HEK293 (cell line): ENCODE data around the gene PA2G4.

Experiments used
- EGR2 ChIP-seq: fragments of 450-650 bp; formaldehyde crosslinking; IDR thresholded peaks from 2 replicates; pipeline ENCODE4 v1.5.1; 2016; ENCODE audit warnings: low read depth, missing biosample characterization, missing genetic modification characterization
- GLIS1 ChIP-seq: fragments of 450-650 bp; formaldehyde crosslinking; IDR thresholded peaks from 2 replicates; pipeline ENCODE4 v1.5.1; 2016; ENCODE audit warnings: missing biosample characterization, missing genetic modification characterization
- SCRT1 ChIP-seq: fragments of 450-650 bp; formaldehyde crosslinking; IDR thresholded peaks from 2 replicates; pipeline ENCODE4 v1.5.1; 2016; ENCODE audit warnings: missing biosample characterization, missing genetic modification characterization, borderline replicate concordance
- SCRT2 ChIP-seq: fragments of 450-650 bp; formaldehyde crosslinking; IDR thresholded peaks from 2 replicates; pipeline ENCODE4 v1.5.1; 2016; ENCODE audit warnings: missing biosample characterization, missing genetic modification characterization
- ZFP69B ChIP-seq: fragments of 450-650 bp; formaldehyde crosslinking; IDR thresholded peaks from 2 replicates; pipeline ENCODE4 v1.5.1; 2016; ENCODE audit warnings: missing biosample characterization, missing genetic modification characterization
- ZNF114 ChIP-seq: fragments of 450-650 bp; formaldehyde crosslinking; IDR thresholded peaks from 2 replicates; pipeline ENCODE4 v1.5.0; 2017; ENCODE audit warnings: missing biosample characterization, missing genetic modification characterization
- ZNF175 ChIP-seq: fragments of 450-650 bp; formaldehyde crosslinking; IDR thresholded peaks from 2 replicates; pipeline ENCODE4 v1.5.1; 2016; ENCODE audit warnings: missing biosample characterization, missing genetic modification characterization
- ZNF239 ChIP-seq: fragments of 450-650 bp; formaldehyde crosslinking; IDR thresholded peaks from 2 replicates; pipeline ENCODE4 v1.5.1; 2016; ENCODE audit warnings: missing biosample characterization, missing genetic modification characterization
- ZNF324 ChIP-seq: fragments of 450-650 bp; formaldehyde crosslinking; IDR thresholded peaks from 2 replicates; pipeline ENCODE4 v1.5.1; 2016; ENCODE audit warnings: missing biosample characterization, missing genetic modification characterization
- ZNF335 ChIP-seq: fragments of 450-650 bp; formaldehyde crosslinking; conservative IDR thresholded peaks from 2 replicates; pipeline ENCODE4 v1.5.1; 2016; ENCODE audit warnings: missing biosample characterization, missing genetic modification characterization
- ZNF341 ChIP-seq: fragments of 450-650 bp; formaldehyde crosslinking; IDR thresholded peaks from 2 replicates; pipeline ENCODE4; 2016; ENCODE audit warnings: low read depth, missing biosample characterization, missing genetic modification characterization
- ZNF426 ChIP-seq: fragments of 450-650 bp; formaldehyde crosslinking; IDR thresholded peaks from 2 replicates; pipeline ENCODE4 v1.5.1; 2017; ENCODE audit warnings: missing biosample characterization, missing genetic modification characterization, mild to moderate bottlenecking, inconsistent platforms, moderate library complexity
- ZNF610 ChIP-seq: fragments of 450-650 bp; formaldehyde crosslinking; IDR thresholded peaks from 2 replicates; pipeline ENCODE4 v1.5.1; 2016; ENCODE audit warnings: missing biosample characterization, missing genetic modification characterization, borderline replicate concordance
- ZNF629 ChIP-seq: fragments of 450-650 bp; formaldehyde crosslinking; IDR thresholded peaks from 2 replicates; pipeline ENCODE4 v1.5.1; 2017; ENCODE audit warnings: missing biosample characterization, missing genetic modification characterization
- ZNF654 ChIP-seq: fragments of 450-650 bp; formaldehyde crosslinking; IDR thresholded peaks from 2 replicates; pipeline ENCODE4 v1.5.1; 2016; ENCODE audit warnings: low read depth, missing biosample characterization, missing genetic modification characterization
- ZNF701 ChIP-seq: fragments of 450-650 bp; formaldehyde crosslinking; IDR thresholded peaks from 2 replicates; pipeline ENCODE4 v1.5.1; 2016; ENCODE audit warnings: missing biosample characterization, missing genetic modification characterization
- ZNF777 ChIP-seq: fragments of 450-650 bp; formaldehyde crosslinking; IDR thresholded peaks from 2 replicates; pipeline ENCODE4 v1.5.1; 2017; ENCODE audit warnings: missing biosample characterization, missing genetic modification characterization, borderline replicate concordance
- ZNF785 ChIP-seq: fragments of 450-650 bp; formaldehyde crosslinking; IDR thresholded peaks from 2 replicates; pipeline ENCODE4 v1.5.1; 2016; ENCODE audit warnings: missing biosample characterization, missing genetic modification characterization
- ZNF792 ChIP-seq: fragments of 450-650 bp; formaldehyde crosslinking; IDR thresholded peaks from 2 replicates; pipeline ENCODE4 v1.5.1; 2016; ENCODE audit warnings: missing biosample characterization, missing genetic modification characterization
- TF ChIP-seq, protein P1 (sequence below): fragments of 450-650 bp; formaldehyde crosslinking; IDR thresholded peaks from 2 replicates; pipeline ENCODE4 v1.5.1; 2016; ENCODE audit warnings: missing biosample characterization, missing genetic modification characterization
- TF ChIP-seq, protein P2 (sequence below): sonication (generic); formaldehyde crosslinking; IDR thresholded peaks from 2 replicates; pipeline ENCODE4 v1.8.1; 2022; ENCODE audit warnings: mild to moderate bottlenecking, moderate library complexity, missing genetic modification reagents
- TF ChIP-seq, protein P3 (sequence below): fragments of 450-650 bp; formaldehyde crosslinking; conservative IDR thresholded peaks from 2 replicates; pipeline ENCODE4 v1.5.1; 2016; ENCODE audit warnings: low read depth, missing biosample characterization, missing genetic modification characterization
- TF ChIP-seq, protein P4 (sequence below): fragments of 450-650 bp; formaldehyde crosslinking; IDR thresholded peaks from 2 replicates; pipeline ENCODE4 v1.5.1; 2016; ENCODE audit warnings: missing biosample characterization, missing genetic modification characterization
- TF ChIP-seq, protein P5 (sequence below): fragments of 450-650 bp; formaldehyde crosslinking; IDR thresholded peaks from 2 replicates; pipeline ENCODE4 v1.5.0; 2017; ENCODE audit warnings: missing biosample characterization, missing genetic modification characterization, borderline replicate concordance
- TF ChIP-seq, protein P6 (sequence below): fragments of 450-650 bp; formaldehyde crosslinking; IDR thresholded peaks from 2 replicates; pipeline ENCODE4 v1.5.1; 2016; ENCODE audit warnings: missing biosample characterization, missing genetic modification characterization

The PA2G4 gene

DNA sequence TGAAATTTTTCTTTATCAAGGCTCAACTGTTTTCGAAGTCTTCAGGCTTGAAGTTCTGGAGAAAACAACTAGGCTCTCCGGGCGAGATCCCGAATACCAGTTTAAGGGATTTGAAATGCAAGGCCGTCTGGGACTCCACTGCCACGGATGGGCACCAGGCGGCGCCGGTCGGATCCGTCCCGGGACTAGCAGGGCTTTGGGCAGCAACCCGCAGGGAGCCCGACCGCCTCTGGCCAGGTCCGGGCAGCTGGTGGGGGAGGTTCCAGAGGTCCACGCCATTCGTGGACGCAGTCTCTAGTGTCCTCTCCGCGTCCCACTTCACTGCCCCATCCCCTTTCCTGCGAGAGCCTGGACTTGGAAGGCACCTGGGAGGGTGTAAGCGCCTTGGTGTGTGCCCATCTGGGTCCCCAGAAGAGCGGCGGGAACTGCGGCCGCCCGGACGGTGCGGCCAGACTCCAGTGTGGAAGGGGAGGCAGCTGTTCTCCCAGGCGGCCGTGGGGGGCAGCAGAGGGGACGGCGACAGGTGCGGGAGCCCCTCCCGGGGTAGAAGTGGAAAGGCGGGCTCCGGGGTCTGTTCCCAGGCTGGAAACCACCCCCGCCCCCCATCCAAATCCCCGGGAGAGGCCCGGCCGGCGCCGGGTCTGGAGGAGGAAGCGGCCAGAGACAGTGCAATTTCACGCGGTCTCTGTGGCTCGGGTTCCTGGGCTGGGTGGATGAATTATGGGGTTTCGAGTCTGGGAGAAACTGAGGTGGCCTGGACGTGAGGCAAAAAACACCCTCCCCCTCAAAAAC lies 25.2 kb upstream of the PA2G4 start (continued):
- TF ChIP-seq, protein P1, sequence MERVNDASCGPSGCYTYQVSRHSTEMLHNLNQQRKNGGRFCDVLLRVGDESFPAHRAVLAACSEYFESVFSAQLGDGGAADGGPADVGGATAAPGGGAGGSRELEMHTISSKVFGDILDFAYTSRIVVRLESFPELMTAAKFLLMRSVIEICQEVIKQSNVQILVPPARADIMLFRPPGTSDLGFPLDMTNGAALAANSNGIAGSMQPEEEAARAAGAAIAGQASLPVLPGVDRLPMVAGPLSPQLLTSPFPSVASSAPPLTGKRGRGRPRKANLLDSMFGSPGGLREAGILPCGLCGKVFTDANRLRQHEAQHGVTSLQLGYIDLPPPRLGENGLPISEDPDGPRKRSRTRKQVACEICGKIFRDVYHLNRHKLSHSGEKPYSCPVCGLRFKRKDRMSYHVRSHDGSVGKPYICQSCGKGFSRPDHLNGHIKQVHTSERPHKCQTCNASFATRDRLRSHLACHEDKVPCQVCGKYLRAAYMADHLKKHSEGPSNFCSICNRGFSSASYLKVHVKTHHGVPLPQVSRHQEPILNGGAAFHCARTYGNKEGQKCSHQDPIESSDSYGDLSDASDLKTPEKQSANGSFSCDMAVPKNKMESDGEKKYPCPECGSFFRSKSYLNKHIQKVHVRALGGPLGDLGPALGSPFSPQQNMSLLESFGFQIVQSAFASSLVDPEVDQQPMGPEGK (tag by site-specific recombination): peak; percentile 70
- TF ChIP-seq, protein P2, sequence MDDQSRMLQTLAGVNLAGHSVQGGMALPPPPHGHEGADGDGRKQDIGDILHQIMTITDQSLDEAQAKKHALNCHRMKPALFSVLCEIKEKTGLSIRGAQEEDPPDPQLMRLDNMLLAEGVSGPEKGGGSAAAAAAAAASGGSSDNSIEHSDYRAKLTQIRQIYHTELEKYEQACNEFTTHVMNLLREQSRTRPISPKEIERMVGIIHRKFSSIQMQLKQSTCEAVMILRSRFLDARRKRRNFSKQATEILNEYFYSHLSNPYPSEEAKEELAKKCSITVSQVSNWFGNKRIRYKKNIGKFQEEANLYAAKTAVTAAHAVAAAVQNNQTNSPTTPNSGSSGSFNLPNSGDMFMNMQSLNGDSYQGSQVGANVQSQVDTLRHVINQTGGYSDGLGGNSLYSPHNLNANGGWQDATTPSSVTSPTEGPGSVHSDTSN (CRISPR knock-in tag): 0 out of 2 replicates have a peak, but pooled peaks have one; percentile 51
- TF ChIP-seq ZNF239 (tag by site-specific recombination): no peak
- peak; percentile 93 for TF ChIP-seq ZNF324 (tag by site-specific recombination)
- TF ChIP-seq ZNF785 (tag by site-specific recombination): peak; percentile 87; the same call in 1 of the 2 replicates
- TF ChIP-seq EGR2 (tag by site-specific recombination): no peak
- peak; percentile 74 for TF ChIP-seq GLIS1 (tag by site-specific recombination)
- peak; percentile 91; the same call in 1 of the 2 replicates for TF ChIP-seq ZNF610 (tag by site-specific recombination)
- TF ChIP-seq ZNF114 (tag by site-specific recombination): no peak
- TF ChIP-seq, protein P3, sequence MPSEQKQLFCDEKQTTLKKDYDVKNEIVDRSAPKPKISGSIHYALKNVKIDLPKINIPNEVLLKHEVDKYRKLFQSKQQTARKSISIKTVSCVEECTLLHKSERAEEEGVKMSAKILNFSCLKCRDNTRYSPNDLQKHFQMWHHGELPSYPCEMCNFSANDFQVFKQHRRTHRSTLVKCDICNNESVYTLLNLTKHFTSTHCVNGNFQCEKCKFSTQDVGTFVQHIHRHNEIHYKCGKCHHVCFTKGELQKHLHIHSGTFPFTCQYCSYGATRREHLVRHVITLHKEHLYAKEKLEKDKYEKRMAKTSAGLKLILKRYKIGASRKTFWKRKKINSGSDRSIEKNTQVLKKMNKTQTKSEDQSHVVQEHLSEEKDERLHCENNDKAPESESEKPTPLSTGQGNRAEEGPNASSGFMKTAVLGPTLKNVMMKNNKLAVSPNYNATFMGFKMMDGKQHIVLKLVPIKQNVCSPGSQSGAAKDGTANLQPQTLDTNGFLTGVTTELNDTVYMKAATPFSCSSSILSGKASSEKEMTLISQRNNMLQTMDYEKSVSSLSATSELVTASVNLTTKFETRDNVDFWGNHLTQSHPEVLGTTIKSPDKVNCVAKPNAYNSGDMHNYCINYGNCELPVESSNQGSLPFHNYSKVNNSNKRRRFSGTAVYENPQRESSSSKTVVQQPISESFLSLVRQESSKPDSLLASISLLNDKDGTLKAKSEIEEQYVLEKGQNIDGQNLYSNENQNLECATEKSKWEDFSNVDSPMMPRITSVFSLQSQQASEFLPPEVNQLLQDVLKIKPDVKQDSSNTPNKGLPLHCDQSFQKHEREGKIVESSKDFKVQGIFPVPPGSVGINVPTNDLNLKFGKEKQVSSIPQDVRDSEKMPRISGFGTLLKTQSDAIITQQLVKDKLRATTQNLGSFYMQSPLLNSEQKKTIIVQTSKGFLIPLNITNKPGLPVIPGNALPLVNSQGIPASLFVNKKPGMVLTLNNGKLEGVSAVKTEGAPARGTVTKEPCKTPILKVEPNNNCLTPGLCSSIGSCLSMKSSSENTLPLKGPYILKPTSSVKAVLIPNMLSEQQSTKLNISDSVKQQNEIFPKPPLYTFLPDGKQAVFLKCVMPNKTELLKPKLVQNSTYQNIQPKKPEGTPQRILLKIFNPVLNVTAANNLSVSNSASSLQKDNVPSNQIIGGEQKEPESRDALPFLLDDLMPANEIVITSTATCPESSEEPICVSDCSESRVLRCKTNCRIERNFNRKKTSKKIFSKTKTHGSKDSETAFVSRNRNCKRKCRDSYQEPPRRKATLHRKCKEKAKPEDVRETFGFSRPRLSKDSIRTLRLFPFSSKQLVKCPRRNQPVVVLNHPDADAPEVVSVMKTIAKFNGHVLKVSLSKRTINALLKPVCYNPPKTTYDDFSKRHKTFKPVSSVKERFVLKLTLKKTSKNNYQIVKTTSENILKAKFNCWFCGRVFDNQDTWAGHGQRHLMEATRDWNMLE (tag by site-specific recombination): 0 out of 2 replicates have a peak, but pooled peaks have one; percentile 13
- TF ChIP-seq ZNF792 (tag by site-specific recombination): 0 out of 2 replicates have a peak, but pooled peaks have one; percentile 29
- TF ChIP-seq ZNF335 (tag by site-specific recombination): peak; percentile 88
- 0 out of 2 replicates have a peak, but pooled peaks have one; percentile 13 for TF ChIP-seq SCRT1 (tag by site-specific recombination)
- TF ChIP-seq ZFP69B (tag by site-specific recombination): peak; percentile 50
- no peak for TF ChIP-seq ZNF175 (tag by site-specific recombination)
- no peak for TF ChIP-seq ZNF701 (tag by site-specific recombination)
- TF ChIP-seq ZNF426 (tag by site-specific recombination): no peak
- TF ChIP-seq, protein P4, sequence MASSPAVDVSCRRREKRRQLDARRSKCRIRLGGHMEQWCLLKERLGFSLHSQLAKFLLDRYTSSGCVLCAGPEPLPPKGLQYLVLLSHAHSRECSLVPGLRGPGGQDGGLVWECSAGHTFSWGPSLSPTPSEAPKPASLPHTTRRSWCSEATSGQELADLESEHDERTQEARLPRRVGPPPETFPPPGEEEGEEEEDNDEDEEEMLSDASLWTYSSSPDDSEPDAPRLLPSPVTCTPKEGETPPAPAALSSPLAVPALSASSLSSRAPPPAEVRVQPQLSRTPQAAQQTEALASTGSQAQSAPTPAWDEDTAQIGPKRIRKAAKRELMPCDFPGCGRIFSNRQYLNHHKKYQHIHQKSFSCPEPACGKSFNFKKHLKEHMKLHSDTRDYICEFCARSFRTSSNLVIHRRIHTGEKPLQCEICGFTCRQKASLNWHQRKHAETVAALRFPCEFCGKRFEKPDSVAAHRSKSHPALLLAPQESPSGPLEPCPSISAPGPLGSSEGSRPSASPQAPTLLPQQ: peak; percentile 78
- TF ChIP-seq, protein P5, sequence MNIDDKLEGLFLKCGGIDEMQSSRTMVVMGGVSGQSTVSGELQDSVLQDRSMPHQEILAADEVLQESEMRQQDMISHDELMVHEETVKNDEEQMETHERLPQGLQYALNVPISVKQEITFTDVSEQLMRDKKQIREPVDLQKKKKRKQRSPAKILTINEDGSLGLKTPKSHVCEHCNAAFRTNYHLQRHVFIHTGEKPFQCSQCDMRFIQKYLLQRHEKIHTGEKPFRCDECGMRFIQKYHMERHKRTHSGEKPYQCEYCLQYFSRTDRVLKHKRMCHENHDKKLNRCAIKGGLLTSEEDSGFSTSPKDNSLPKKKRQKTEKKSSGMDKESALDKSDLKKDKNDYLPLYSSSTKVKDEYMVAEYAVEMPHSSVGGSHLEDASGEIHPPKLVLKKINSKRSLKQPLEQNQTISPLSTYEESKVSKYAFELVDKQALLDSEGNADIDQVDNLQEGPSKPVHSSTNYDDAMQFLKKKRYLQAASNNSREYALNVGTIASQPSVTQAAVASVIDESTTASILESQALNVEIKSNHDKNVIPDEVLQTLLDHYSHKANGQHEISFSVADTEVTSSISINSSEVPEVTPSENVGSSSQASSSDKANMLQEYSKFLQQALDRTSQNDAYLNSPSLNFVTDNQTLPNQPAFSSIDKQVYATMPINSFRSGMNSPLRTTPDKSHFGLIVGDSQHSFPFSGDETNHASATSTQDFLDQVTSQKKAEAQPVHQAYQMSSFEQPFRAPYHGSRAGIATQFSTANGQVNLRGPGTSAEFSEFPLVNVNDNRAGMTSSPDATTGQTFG (tag by site-specific recombination): no peak
- TF ChIP-seq, protein P6, sequence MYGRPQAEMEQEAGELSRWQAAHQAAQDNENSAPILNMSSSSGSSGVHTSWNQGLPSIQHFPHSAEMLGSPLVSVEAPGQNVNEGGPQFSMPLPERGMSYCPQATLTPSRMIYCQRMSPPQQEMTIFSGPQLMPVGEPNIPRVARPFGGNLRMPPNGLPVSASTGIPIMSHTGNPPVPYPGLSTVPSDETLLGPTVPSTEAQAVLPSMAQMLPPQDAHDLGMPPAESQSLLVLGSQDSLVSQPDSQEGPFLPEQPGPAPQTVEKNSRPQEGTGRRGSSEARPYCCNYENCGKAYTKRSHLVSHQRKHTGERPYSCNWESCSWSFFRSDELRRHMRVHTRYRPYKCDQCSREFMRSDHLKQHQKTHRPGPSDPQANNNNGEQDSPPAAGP: peak; percentile 85
- TF ChIP-seq ZNF629 (tag by site-specific recombination): 0 out of 2 replicates have a peak, but pooled peaks have one; percentile 68
- TF ChIP-seq ZNF341 (tag by site-specific recombination): peak; percentile 99
- TF ChIP-seq SCRT2 (tag by site-specific recombination): peak; percentile 88
- TF ChIP-seq ZNF654: peak; percentile 31; the same call in 1 of the 2 replicates
- peak; percentile 47; the same call in 1 of the 2 replicates for TF ChIP-seq ZNF777
